DOHH2 (cell line): Measurements from ENCODE around the gene VSIG2.
"Not testable (repeated sequence)": the region's sequence is repeated elsewhere in the genome, so short reads cannot be mapped to it uniquely, and the experiment has no call there.

ENCODE experiments used
- H3F3A ChIP-seq: fragments of 200-600 bp; sonication (generic), shearing (Covaris generic); 2 replicates; pipeline ENCODE4 v1.6.0; 2016; ENCODE audit warnings: antibody characterized with exemption, mild to moderate bottlenecking; ENCODE audit not compliant: control insufficient read depth, insufficient read depth
- H3K27ac ChIP-seq: fragments of 200-600 bp; sonication (generic); 2 replicates; pipeline ENCODE4 v1.5.1; 2014; ENCODE audit warnings: low read depth, mild to moderate bottlenecking, low read length, moderate library complexity
- H3K27me3 ChIP-seq: fragments of 200-600 bp; sonication (generic); 2 replicates; pipeline ENCODE4 v1.6.1; 2014; ENCODE audit warnings: mild to moderate bottlenecking, low read length, mixed read lengths; ENCODE audit not compliant: control insufficient read depth
- H3K36me3 ChIP-seq: fragments of 200-600 bp; sonication (generic); 2 replicates; pipeline ENCODE4 v1.6.1; 2014; ENCODE audit warnings: mild to moderate bottlenecking, low read length, moderate library complexity, mixed read lengths; ENCODE audit not compliant: control insufficient read depth
- H3K4me1 ChIP-seq: fragments of 200-600 bp; sonication (generic); 2 replicates; pipeline ENCODE4 v1.6.1; 2014; ENCODE audit warnings: mild to moderate bottlenecking, low read length, mixed read lengths; ENCODE audit not compliant: control insufficient read depth
- H3K4me2 ChIP-seq: fragments of 200-600 bp; sonication (generic); 2 replicates; pipeline ENCODE4 v1.6.0; 2014; ENCODE audit warnings: mild to moderate bottlenecking, low read length, moderate library complexity
- H3K4me3 ChIP-seq: fragments of 200-600 bp; sonication (generic); 2 replicates; pipeline ENCODE4 v1.5.1; 2014; ENCODE audit warnings: mild to moderate bottlenecking, low read length, mixed read lengths
- H3K79me2 ChIP-seq: fragments of 200-600 bp; sonication (generic); 2 replicates; pipeline ENCODE4 v1.6.1; 2014; ENCODE audit warnings: mild to moderate bottlenecking, low read length, mixed read lengths; ENCODE audit not compliant: control insufficient read depth
- H3K9me2 ChIP-seq: fragments of 200-600 bp; sonication (generic); replicated peaks from 2 replicates; pipeline ENCODE4 v1.6.1; 2014; ENCODE audit warnings: mild to moderate bottlenecking, low read length, mixed read lengths; ENCODE audit not compliant: control insufficient read depth
- H3K9me3 ChIP-seq: fragments of 200-600 bp; sonication (generic); 2 replicates; pipeline ENCODE4 v1.6.1; 2014; ENCODE audit warnings: antibody characterized with exemption, low read length, mixed read lengths; ENCODE audit not compliant: control insufficient read depth, insufficient read depth
- H4K20me1 ChIP-seq: fragments of 200-600 bp; sonication (generic); 2 replicates; pipeline ENCODE4 v1.6.0; 2014; ENCODE audit warnings: low read depth, mild to moderate bottlenecking, antibody characterized with exemption, low read length, moderate library complexity; ENCODE audit not compliant: control insufficient read depth, insufficient read depth
- CTCF ChIP-seq: fragments of 200-600 bp; sonication (generic); IDR thresholded peaks from one replicate; pipeline ENCODE4 v1.5.1; 2014; ENCODE audit warnings: antibody characterized with exemption, mild to moderate bottlenecking, low read depth, low read length; ENCODE audit not compliant: poor library complexity, severe bottlenecking
- EZH2phosphoT487 ChIP-seq: fragments of 200-600 bp; sonication (generic); IDR thresholded peaks from 2 replicates; pipeline ENCODE4 v1.6.1; 2017; ENCODE audit warnings: borderline replicate concordance, mild to moderate bottlenecking, antibody characterized with exemption, low read length, moderate library complexity, mixed read lengths

VSIG2 gene

GRCh38 chr11:124778281-124778680 is 26.2 kb upstream of the VSIG2 start:
- H3F3A ChIP-seq = 0 out of 2 replicates have a peak, but pooled peaks cover 3% of the 10 kb centered on the region
- peaks cover 22% of the 10 kb centered on the region; the same call in 1 of the 2 replicates for H3K36me3 ChIP-seq
- H3K9me3 ChIP-seq = no peaks in the 10 kb centered on the region
- no peak for TF ChIP-seq EZH2phosphoT487
- no peak for TF ChIP-seq CTCF
- H3K4me3 ChIP-seq = no peak overlapping the region
- H3K9me2 ChIP-seq = no peaks in the 10 kb centered on the region
- no peaks in the 10 kb centered on the region for H4K20me1 ChIP-seq
- H3K27ac ChIP-seq = no peak overlapping the region
- peaks cover 11% of the 10 kb centered on the region for H3K4me1 ChIP-seq
- no peaks in the 10 kb centered on the region for H3K27me3 ChIP-seq
- H3K4me2 ChIP-seq = no peak overlapping the region
- no peaks in the 10 kb centered on the region for H3K79me2 ChIP-seq

- no peak for TF ChIP-seq CTCF
- no peak for TF ChIP-seq EZH2phosphoT487
- Histone ChIP-seq H3K4me2 (no peak overlapping the region), H3K79me2 (no peaks in the 10 kb centered on the region)
Measured at GRCh38 chr11:124776865-124777645, 25.0 kb upstream of the VSIG2 start.

GRCh38 chr11:124770959-124771358 is 18.9 kb upstream of the VSIG2 start:
- H3K4me1 ChIP-seq, H4K20me1 ChIP-seq, H3K27ac ChIP-seq, H3K27me3 ChIP-seq, H3F3A ChIP-seq, H3K79me2 ChIP-seq, H3K4me3 ChIP-seq, H3K4me2 ChIP-seq, H3K9me3 ChIP-seq, H3K9me2 ChIP-seq: not testable (repeated sequence)
- H3K36me3 ChIP-seq = peaks cover 45% of the 10 kb centered on the region

More at GRCh38 chr11:124776865-124777645, 25.0 kb upstream of the VSIG2 start:
- H3K27ac ChIP-seq = no peak overlapping the region
- peaks cover 25% of the 10 kb centered on the region; the same call in 1 of the 2 replicates for H3K36me3 ChIP-seq
- H3F3A ChIP-seq = 0 out of 2 replicates have a peak, but pooled peaks cover 4% of the 10 kb centered on the region
- H3K4me1 ChIP-seq = peaks cover 11% of the 10 kb centered on the region
- no peaks in the 10 kb centered on the region for H3K9me2 ChIP-seq
- no peaks in the 10 kb centered on the region for H4K20me1 ChIP-seq
- no peaks in the 10 kb centered on the region for H3K9me3 ChIP-seq
- H3K27me3 ChIP-seq = no peaks in the 10 kb centered on the region
- H3K4me3 ChIP-seq = no peak overlapping the region
